Choroid plexus epithelial cell (primary cell): ENCODE results near the gene GATA2.

Experiments
- DNase-seq: peaks from one replicate; pipeline ENCODE4 v3.0.0-alpha.2; 2010; ENCODE audit warnings: low read depth
- H3K4me3 ChIP-seq: 2 replicates; pipeline ENCODE4 v1.5.1; 2011; ENCODE audit warnings: low read depth, mild to moderate bottlenecking, control low read depth, low read length, moderate library complexity
- CTCF ChIP-seq: conservative IDR thresholded peaks from 2 replicates; pipeline ENCODE4 v1.5.1; 2011; ENCODE audit warnings: low read depth, mild to moderate bottlenecking, control low read depth, inconsistent platforms, low read length, moderate library complexity

The GATA2 gene

GRCh38 chr3:128462931-128463330, 30.1 kb downstream of the GATA2 start:
- no peak for TF ChIP-seq CTCF
- no peak for DNase-seq
- no peak overlapping the region for H3K4me3 ChIP-seq

GRCh38 chr3:128462341-128462910, 30.6 kb downstream of the GATA2 start:
- DNase-seq: no peak
- H3K4me3 ChIP-seq: no peak overlapping the region

DNA sequence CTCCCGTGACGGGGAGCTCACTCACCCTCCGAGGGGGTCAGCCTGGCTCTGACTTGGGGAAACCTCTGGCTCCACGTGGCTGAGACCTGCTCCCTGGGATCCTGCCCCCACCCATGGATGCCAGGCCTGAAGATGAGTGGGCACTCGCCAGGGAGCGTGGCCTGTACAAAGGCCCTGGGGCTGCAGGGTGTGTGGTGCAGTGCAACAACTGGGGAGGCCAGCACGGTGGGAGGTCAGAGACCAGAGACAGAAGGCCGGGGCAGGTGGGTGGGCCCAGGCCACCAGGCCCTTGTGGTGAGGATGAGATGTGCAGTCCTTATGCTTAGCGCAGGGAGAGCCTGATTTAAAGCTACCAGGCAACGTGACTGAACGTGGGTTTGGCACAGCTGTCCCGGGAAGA, 31.3 kb downstream of the GATA2 start:
- DNase-seq: no peak
- no peak for TF ChIP-seq CTCF
- no peak overlapping the region for H3K4me3 ChIP-seq

More at GRCh38 chr3:128462341-128462910, 30.6 kb downstream of the GATA2 start:
- no peak for TF ChIP-seq CTCF

- H3K4me3 ChIP-seq: no peak overlapping the region
- no peak for TF ChIP-seq CTCF
- DNase-seq: no peak
These were observed 33.6 kb downstream of the GATA2 start for GRCh38 chr3:128459461-128459820.

DNA sequence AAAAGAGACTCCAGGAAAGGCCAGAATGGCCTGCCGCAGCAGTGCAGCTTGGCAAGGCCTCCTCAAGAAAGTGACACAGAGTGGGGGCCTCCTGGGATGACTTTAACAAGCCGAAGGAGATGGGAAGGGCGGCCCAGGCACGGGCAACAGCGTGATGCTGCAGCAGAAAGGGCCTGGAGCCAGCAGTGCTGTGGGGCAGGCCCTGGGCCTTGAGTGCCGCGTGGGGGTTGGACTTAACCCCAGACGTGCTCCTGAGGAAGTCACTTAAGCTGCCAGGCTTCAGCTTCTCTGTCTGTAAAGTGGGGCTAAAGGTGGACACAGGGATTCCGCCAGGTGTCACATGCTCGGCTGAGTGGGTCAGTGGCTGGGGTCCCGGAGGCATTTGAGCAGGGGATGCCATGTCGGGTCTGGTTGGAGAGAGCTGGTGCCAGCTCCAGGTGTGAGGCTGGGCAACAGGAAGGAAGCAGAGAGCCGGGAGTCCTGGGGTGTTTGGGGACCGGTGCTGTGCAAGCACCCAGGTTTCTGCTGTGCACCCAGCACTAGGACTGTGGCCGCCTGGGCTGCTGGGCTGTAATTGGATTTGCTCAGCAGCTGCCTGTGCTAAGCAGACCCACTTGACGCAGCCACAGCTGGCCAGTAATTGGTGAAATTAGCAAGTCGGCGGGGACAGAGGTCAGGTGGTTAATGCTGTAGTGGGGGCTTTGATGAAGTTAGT, 34.1 kb downstream of the GATA2 start:
- H3K4me3 ChIP-seq: no peak overlapping the region
- TF ChIP-seq CTCF: no peak
- DNase-seq: no peak

DNA sequence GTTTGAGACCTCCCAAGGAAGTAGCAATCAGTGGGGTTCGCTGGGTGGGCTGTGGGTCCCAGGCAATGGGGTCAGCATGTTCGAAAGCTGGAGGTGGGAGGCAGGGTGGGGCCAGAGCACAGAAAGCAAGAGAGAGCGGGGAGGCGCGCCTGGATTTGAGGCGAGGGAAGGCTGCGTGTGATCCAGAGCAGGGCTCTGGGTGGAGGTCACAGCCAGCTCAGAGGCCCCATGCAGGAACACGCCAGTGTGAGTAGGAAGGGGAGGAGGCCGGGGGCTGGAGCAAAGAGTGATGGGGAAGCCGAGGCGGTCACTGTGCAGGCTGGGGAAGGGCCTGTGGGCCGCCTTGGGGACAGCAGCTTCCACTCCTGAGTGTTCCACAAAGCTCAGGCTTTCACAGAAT, 35.1 kb downstream of the GATA2 start:
- no peak for DNase-seq
- TF ChIP-seq CTCF: no peak
- H3K4me3 ChIP-seq: no peak overlapping the region
